ENCODE results near the gene HHIPL2. TPM values are rescaled to one million over a fixed set of nuclear protein-coding genes. Genes with fewer than 3 reads are reported as not detected.

Gene HHIPL2
- total RNA-seq, 1 experiment from 2014 or later = 14.7 TPM

DNA sequence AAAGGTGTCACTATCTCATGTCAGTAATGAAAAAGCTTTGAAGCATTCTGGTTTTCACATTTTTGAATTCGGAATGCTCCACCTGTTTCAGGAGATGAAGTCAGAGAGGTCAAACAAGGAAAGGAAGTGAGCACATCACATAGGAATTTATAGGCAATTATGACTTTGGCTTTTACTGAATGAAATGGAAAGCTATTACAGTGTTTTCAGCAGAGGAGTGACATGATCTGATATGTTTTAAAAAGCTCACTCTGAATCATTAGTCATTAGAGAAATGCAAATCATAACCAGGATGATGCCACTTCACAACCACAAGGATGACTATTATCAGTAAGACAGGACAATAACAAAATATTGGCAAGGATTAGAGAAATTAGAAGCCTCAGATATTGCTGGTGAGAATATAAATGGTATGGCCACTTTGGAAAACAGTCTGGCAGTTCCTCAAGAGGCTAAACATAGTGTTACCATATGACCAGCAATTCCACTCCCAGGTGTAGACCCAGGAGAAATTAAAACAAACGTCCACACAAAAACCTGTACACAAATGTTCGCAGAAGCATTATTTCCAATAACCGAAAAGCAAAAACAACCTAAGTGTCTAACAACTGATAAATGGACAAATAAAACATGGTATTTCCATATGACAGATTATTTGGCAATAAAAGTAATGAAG is 34.3 kb upstream of the HHIPL2 start:
- peaks cover 23% of the 10 kb centered on the region for H3K4me1 ChIP-seq (ENCODE audit: control insufficient read depth, insufficient read depth, low read length)
- H3K36me3 ChIP-seq (ENCODE audit: control insufficient read depth, insufficient read depth, low read length) = peaks cover 30% of the 10 kb centered on the region
- peak; percentile 91 for ATAC-seq
- peak; percentile 77 for DNase-seq (ENCODE audit: low read depth, low spot score)
- no peaks in the 10 kb centered on the region for H3K9me3 ChIP-seq (ENCODE audit: control insufficient read depth, insufficient read depth, low read depth, low read length)
- intact Hi-C loops (cut with micrococcal nuclease; ENCODE audit: unreplicated experiment) = no loop called here
- in situ Hi-C loops (cut with HindIII; ENCODE audit: low pct_unique_long_range_greater_than_20kb, low sequenced_read_pairs) = no loop called here
- no TSS peak for BruUV-seq (replicated peaks)
- TF ChIP-seq POLR2AphosphoS5 (IDR thresholded peaks at IDR 0.05; ENCODE audit: low read depth, low read length) = no peak
- TF ChIP-seq TCF7L2 (IDR thresholded peaks at IDR 0.05; ENCODE audit: low read depth, low read length) = no peak
- TF ChIP-seq, protein P1, sequence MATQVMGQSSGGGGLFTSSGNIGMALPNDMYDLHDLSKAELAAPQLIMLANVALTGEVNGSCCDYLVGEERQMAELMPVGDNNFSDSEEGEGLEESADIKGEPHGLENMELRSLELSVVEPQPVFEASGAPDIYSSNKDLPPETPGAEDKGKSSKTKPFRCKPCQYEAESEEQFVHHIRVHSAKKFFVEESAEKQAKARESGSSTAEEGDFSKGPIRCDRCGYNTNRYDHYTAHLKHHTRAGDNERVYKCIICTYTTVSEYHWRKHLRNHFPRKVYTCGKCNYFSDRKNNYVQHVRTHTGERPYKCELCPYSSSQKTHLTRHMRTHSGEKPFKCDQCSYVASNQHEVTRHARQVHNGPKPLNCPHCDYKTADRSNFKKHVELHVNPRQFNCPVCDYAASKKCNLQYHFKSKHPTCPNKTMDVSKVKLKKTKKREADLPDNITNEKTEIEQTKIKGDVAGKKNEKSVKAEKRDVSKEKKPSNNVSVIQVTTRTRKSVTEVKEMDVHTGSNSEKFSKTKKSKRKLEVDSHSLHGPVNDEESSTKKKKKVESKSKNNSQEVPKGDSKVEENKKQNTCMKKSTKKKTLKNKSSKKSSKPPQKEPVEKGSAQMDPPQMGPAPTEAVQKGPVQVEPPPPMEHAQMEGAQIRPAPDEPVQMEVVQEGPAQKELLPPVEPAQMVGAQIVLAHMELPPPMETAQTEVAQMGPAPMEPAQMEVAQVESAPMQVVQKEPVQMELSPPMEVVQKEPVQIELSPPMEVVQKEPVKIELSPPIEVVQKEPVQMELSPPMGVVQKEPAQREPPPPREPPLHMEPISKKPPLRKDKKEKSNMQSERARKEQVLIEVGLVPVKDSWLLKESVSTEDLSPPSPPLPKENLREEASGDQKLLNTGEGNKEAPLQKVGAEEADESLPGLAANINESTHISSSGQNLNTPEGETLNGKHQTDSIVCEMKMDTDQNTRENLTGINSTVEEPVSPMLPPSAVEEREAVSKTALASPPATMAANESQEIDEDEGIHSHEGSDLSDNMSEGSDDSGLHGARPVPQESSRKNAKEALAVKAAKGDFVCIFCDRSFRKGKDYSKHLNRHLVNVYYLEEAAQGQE (IDR thresholded peaks at IDR 0.05; ENCODE audit: insufficient read depth in 1 of 2, low read depth in 2 of 2, low read length in 1 of 2) = no peak
- TF ChIP-seq, protein P2, sequence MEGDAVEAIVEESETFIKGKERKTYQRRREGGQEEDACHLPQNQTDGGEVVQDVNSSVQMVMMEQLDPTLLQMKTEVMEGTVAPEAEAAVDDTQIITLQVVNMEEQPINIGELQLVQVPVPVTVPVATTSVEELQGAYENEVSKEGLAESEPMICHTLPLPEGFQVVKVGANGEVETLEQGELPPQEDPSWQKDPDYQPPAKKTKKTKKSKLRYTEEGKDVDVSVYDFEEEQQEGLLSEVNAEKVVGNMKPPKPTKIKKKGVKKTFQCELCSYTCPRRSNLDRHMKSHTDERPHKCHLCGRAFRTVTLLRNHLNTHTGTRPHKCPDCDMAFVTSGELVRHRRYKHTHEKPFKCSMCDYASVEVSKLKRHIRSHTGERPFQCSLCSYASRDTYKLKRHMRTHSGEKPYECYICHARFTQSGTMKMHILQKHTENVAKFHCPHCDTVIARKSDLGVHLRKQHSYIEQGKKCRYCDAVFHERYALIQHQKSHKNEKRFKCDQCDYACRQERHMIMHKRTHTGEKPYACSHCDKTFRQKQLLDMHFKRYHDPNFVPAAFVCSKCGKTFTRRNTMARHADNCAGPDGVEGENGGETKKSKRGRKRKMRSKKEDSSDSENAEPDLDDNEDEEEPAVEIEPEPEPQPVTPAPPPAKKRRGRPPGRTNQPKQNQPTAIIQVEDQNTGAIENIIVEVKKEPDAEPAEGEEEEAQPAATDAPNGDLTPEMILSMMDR (IDR thresholded peaks at IDR 0.05) = no peak
- TF ChIP-seq SIN3A (IDR thresholded peaks at IDR 0.05; ENCODE audit: borderline replicate concordance, insufficient read depth, low read depth, low read length) = no peak
- H3K4me3 ChIP-seq (ENCODE audit: low read depth in 2 of 2, low read length in 2 of 2) = no peak overlapping the region
- CTCF ChIA-PET = no interaction called here
- H3K27me3 ChIP-seq (ENCODE audit: control insufficient read depth, insufficient read depth, low read length) = no peaks in the 10 kb centered on the region
- POLR2A ChIA-PET = no interaction called here
- peak overlapping the region; percentile 54; the same call in 1 of the 2 replicates for H3K27ac ChIP-seq (ENCODE audit: low read length)

DNA sequence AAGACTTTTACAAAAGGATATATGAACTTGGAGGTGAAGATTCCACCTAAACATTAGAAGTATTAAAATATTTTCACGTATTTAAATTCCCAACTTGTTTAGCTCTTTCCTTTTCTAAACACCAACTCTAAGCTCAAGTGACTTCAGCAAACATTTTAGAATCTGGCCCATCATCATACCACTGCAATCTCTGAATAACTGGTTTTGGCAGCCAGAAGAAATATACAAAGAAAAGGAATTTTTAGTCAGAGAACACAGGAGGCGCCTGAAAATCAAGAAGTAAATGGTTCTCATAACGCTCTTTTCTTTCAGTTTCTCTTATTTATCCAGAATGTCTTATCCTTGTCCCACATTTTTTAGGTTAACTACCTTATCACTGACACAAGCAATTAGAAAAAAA is 31.4 kb upstream of the HHIPL2 start:
- H3K27me3 ChIP-seq (ENCODE audit: control insufficient read depth, insufficient read depth, low read length) = no peaks in the 10 kb centered on the region
- intact Hi-C loops (cut with micrococcal nuclease; ENCODE audit: unreplicated experiment) = no loop called here
- in situ Hi-C loops (cut with HindIII; ENCODE audit: low pct_unique_long_range_greater_than_20kb, low sequenced_read_pairs) = no loop called here
- DNase-seq (ENCODE audit: low read depth, low spot score) (no peak), ATAC-seq (no peak)
- no peak overlapping the region for H3K27ac ChIP-seq (ENCODE audit: low read length)
- no peaks in the 10 kb centered on the region for H3K9me3 ChIP-seq (ENCODE audit: control insufficient read depth, insufficient read depth, low read depth, low read length)
- CTCF ChIA-PET = no interaction called here
- POLR2A ChIA-PET = no interaction called here
- H3K36me3 ChIP-seq (ENCODE audit: control insufficient read depth, insufficient read depth, low read length) = peaks cover 30% of the 10 kb centered on the region
- TF ChIP-seq, protein P1 (IDR thresholded peaks at IDR 0.05; ENCODE audit: insufficient read depth in 1 of 2, low read depth in 2 of 2, low read length in 1 of 2) = no peak
- TF ChIP-seq POLR2AphosphoS5 (IDR thresholded peaks at IDR 0.05; ENCODE audit: low read depth, low read length) (no peak), SIN3A (IDR thresholded peaks at IDR 0.05; ENCODE audit: borderline replicate concordance, insufficient read depth, low read depth, low read length) (no peak), TCF7L2 (IDR thresholded peaks at IDR 0.05; ENCODE audit: low read depth, low read length) (no peak)
- TF ChIP-seq, protein P2 (IDR thresholded peaks at IDR 0.05) = no peak
- H3K4me3 ChIP-seq (ENCODE audit: low read depth in 2 of 2, low read length in 2 of 2) = no peak overlapping the region
- H3K4me1 ChIP-seq (ENCODE audit: control insufficient read depth, insufficient read depth, low read length) = peaks cover 17% of the 10 kb centered on the region; the same call in 1 of the 2 replicates
- no TSS peak for BruUV-seq (replicated peaks)
